ENCODE results near the gene DCAF7. TPM values are rescaled to one million over a fixed set of nuclear protein-coding genes. Genes with fewer than 3 reads are reported as not detected.

The DCAF7 gene
- total RNA-seq, 1 experiment from 2014 or later = 91.5 TPM

- no peak for TF ChIP-seq AFF4 (CRISPR knock-in tag; IDR thresholded peaks at IDR 0.05; ENCODE audit: borderline replicate concordance)
- TF ChIP-seq ETV6 (CRISPR knock-in tag; IDR thresholded peaks at IDR 0.05) = no peak
- no peak for TF ChIP-seq ZNF425 (CRISPR knock-in tag; conservative IDR thresholded peaks at IDR 0.05)
- no peak for TF ChIP-seq ESRRA (CRISPR knock-in tag; IDR thresholded peaks at IDR 0.05; ENCODE audit: borderline replicate concordance)
- no peak for TF ChIP-seq FOXP4 (CRISPR knock-in tag; IDR thresholded peaks at IDR 0.05)
Measured at GRCh38 chr17:63589646-63590045, 39.4 kb downstream of the DCAF7 start (continued).

- H3K9me3 Mint-ChIP-seq = no peaks in the 10 kb centered on the region
- no peaks in the 10 kb centered on the region for H3K4me1 Mint-ChIP-seq
- ATAC-seq (no peak), DNase-seq (ENCODE audit: low spot score) (no peak)
- POLR2A ChIA-PET = no interaction called here
- no peak overlapping the region for H3K27ac Mint-ChIP-seq
- H3K4me3 Mint-ChIP-seq = no peak overlapping the region
- peaks cover 38% of the 10 kb centered on the region for H3K36me3 Mint-ChIP-seq
- H3K27me3 Mint-ChIP-seq (ENCODE audit: low read depth) = no peaks in the 10 kb centered on the region
- CTCF ChIA-PET = interaction anchor here (1.0 to 1.6 kb wide), 3 partner anchors 20 to 167 kb away, joined by 3 to 6 read pairs (median 5); partner anchors contain the start of gene KCNH6
- TF ChIP-seq MYBL2 (CRISPR knock-in tag; IDR thresholded peaks at IDR 0.05) = no peak
- TF ChIP-seq NR2C2 (CRISPR knock-in tag; IDR thresholded peaks at IDR 0.05) = no peak
- TF ChIP-seq ZNF138 (CRISPR knock-in tag; conservative IDR thresholded peaks at IDR 0.05) = no peak
- TF ChIP-seq ERG (CRISPR knock-in tag; IDR thresholded peaks at IDR 0.05) = no peak
- TF ChIP-seq CDX4 (CRISPR knock-in tag; IDR thresholded peaks at IDR 0.05; ENCODE audit: borderline replicate concordance) = no peak
- TF ChIP-seq ZNF121 (CRISPR knock-in tag; IDR thresholded peaks at IDR 0.05) = no peak
- no peak for TF ChIP-seq ESRRA (CRISPR knock-in tag; IDR thresholded peaks at IDR 0.05; ENCODE audit: borderline replicate concordance)
- no peak for TF ChIP-seq PREB (CRISPR knock-in tag; IDR thresholded peaks at IDR 0.05; ENCODE audit: borderline replicate concordance)
- TF ChIP-seq E2F5 (CRISPR knock-in tag; IDR thresholded peaks at IDR 0.05) = no peak
- TF ChIP-seq NFATC4 (CRISPR knock-in tag; IDR thresholded peaks at IDR 0.05) = no peak
- no peak for TF ChIP-seq GTF2I (CRISPR knock-in tag; conservative IDR thresholded peaks at IDR 0.05)
- no peak for TF ChIP-seq NFYB (CRISPR knock-in tag; conservative IDR thresholded peaks at IDR 0.05; ENCODE audit: low read depth)
- no peak for TF ChIP-seq ATF2 (CRISPR knock-in tag; IDR thresholded peaks at IDR 0.05; ENCODE audit: borderline replicate concordance, low read depth)
- TF ChIP-seq MAX (CRISPR knock-in tag; IDR thresholded peaks at IDR 0.05) = no peak
- no peak for TF ChIP-seq ETV6 (CRISPR knock-in tag; IDR thresholded peaks at IDR 0.05)
- TF ChIP-seq PRRX2 (CRISPR knock-in tag; IDR thresholded peaks at IDR 0.05) = no peak
- no peak for TF ChIP-seq FOXP4 (CRISPR knock-in tag; IDR thresholded peaks at IDR 0.05)
- TF ChIP-seq SP1 (CRISPR knock-in tag; conservative IDR thresholded peaks at IDR 0.05) = no peak
Measured at GRCh38 chr17:63592797-63593196, 42.5 kb downstream of the DCAF7 start.

Data from WTC11 (cell line).